ENCODE data around the gene MCM5. TPM values are rescaled to one million over a fixed set of nuclear protein-coding genes. Genes with fewer than 3 reads are reported as not detected.

The MCM5 gene
- total and polyA plus RNA-seq, 2 of the 13 experiments (the other 11 are each of a cell fraction or from before 2014, with no cell fraction given), result 40.2 to 93.5 TPM

DNA sequence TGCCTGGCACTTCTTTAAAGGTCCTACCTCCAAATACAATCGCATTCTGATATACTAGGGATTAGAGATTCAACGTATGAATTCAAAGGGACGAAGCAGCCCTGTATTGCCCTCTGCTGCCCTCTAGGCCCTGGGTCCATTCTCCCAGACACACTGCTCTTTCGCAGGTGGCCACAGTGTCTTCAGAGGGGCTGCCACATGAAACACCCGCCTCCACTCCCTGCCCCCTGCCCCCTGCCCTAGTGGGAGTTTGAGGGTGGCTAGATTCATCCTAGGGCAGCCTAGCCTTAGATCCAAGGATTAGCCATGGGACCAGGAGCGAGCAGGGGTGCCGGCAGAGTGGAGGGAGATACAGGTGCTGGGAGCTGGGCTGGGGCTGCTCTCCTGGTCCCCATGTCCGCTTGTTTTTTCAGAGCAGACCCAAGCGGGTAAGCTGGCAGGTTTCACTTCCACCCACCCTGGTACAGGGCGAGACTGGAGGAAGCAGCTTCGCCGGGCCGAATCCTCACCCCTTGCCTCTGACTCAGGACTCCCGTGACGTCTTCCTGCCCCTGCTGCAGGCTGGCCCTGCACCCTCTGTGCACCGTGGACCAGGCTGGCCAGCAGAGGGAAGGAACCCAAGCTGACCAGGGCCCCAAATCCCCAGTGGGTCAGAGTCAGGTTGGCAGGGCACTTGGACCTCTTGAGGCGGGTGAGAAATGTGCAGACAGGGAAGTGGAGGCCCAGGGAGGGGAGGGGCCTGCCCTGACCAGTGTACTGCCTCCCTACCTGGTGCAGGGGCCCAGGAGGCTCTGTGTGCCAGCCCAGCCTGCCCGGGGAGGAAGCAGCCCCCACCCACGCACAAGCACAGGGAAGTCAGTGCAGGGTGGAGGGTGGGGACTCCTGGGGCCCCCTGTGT lies 47.5 kb upstream of the MCM5 start (continued):
- TF ChIP-seq TBL1XR1 (IDR thresholded peaks at IDR 0.05; ENCODE audit: borderline replicate concordance, low read length, partially characterized antibody) (no peak), SKI (IDR thresholded peaks at IDR 0.05; ENCODE audit: partially characterized antibody) (peak; percentile 15), SRY (CRISPR knock-in tag; IDR thresholded peaks at IDR 0.05) (0 out of 2 replicates have a peak, but pooled peaks have one; percentile 50), ZNF333 (CRISPR knock-in tag; IDR thresholded peaks at IDR 0.05; ENCODE audit: borderline replicate concordance) (no peak), SP140L (CRISPR knock-in tag; IDR thresholded peaks at IDR 0.05; ENCODE audit: borderline replicate concordance) (no peak), ATAD3A (CRISPR knock-in tag; IDR thresholded peaks at IDR 0.05) (no peak), ARID2 (CRISPR knock-in tag; IDR thresholded peaks at IDR 0.05; ENCODE audit: borderline replicate concordance) (peak; percentile 81; the same call in 1 of the 2 replicates), ZNF839 (CRISPR knock-in tag; IDR thresholded peaks at IDR 0.05; ENCODE audit: borderline replicate concordance) (0 out of 2 replicates have a peak, but pooled peaks have one; percentile 33), HNRNPUL1 (IDR thresholded peaks at IDR 0.05; ENCODE audit: low read depth, low read length) (no peak), HINFP (CRISPR knock-in tag; IDR thresholded peaks at IDR 0.05; ENCODE audit: low read depth) (peak; percentile 24; the same call in 1 of the 2 replicates), ZBTB7B (CRISPR knock-in tag; IDR thresholded peaks at IDR 0.05) (0 out of 2 replicates have a peak, but pooled peaks have one; percentile 22), SRF (IDR thresholded peaks at IDR 0.05; ENCODE audit: low read depth, low read length) (no peak), ETS1 (CRISPR knock-in tag; IDR thresholded peaks at IDR 0.05) (no peak), POLR2A (IDR thresholded peaks at IDR 0.05; ENCODE audit: insufficient read depth in 1 of 2, low read depth in 2 of 2, low read length in 2 of 2) (0 out of 4 replicates have a peak, but pooled peaks of 1 of the 2 experiments have one; percentile 16), TEAD3 (CRISPR knock-in tag; optimal IDR thresholded peaks at IDR 0.05; ENCODE audit: borderline replicate concordance) (peak; percentile 8), RBFOX2 (IDR thresholded peaks at IDR 0.05; ENCODE audit: low read depth, low read length) (0 out of 2 replicates have a peak, but pooled peaks have one; percentile 29)
- TF ChIP-seq, protein P1, sequence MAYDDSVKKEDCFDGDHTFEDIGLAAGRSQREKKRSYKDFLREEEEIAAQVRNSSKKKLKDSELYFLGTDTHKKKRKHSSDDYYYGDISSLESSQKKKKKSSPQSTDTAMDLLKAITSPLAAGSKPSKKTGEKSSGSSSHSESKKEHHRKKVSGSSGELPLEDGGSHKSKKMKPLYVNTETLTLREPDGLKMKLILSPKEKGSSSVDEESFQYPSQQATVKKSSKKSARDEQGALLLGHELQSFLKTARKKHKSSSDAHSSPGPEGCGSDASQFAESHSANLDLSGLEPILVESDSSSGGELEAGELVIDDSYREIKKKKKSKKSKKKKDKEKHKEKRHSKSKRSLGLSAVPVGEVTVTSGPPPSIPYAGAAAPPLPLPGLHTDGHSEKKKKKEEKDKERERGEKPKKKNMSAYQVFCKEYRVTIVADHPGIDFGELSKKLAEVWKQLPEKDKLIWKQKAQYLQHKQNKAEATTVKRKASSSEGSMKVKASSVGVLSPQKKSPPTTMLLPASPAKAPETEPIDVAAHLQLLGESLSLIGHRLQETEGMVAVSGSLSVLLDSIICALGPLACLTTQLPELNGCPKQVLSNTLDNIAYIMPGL (CRISPR knock-in tag; IDR thresholded peaks at IDR 0.05; ENCODE audit: borderline replicate concordance in 1 of 2, low read depth in 1 of 2), result peak; percentile 54 to 59; a peak in 3 of 4 replicates
- TF ChIP-seq, protein P2, sequence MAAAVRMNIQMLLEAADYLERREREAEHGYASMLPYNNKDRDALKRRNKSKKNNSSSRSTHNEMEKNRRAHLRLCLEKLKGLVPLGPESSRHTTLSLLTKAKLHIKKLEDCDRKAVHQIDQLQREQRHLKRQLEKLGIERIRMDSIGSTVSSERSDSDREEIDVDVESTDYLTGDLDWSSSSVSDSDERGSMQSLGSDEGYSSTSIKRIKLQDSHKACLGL (CRISPR knock-in tag; IDR thresholded peaks at IDR 0.05), result no peak
- TF ChIP-seq, protein P3, sequence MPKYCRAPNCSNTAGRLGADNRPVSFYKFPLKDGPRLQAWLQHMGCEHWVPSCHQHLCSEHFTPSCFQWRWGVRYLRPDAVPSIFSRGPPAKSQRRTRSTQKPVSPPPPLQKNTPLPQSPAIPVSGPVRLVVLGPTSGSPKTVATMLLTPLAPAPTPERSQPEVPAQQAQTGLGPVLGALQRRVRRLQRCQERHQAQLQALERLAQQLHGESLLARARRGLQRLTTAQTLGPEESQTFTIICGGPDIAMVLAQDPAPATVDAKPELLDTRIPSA (CRISPR knock-in tag; IDR thresholded peaks at IDR 0.05; ENCODE audit: borderline replicate concordance), result no peak
- TF ChIP-seq, protein P4, sequence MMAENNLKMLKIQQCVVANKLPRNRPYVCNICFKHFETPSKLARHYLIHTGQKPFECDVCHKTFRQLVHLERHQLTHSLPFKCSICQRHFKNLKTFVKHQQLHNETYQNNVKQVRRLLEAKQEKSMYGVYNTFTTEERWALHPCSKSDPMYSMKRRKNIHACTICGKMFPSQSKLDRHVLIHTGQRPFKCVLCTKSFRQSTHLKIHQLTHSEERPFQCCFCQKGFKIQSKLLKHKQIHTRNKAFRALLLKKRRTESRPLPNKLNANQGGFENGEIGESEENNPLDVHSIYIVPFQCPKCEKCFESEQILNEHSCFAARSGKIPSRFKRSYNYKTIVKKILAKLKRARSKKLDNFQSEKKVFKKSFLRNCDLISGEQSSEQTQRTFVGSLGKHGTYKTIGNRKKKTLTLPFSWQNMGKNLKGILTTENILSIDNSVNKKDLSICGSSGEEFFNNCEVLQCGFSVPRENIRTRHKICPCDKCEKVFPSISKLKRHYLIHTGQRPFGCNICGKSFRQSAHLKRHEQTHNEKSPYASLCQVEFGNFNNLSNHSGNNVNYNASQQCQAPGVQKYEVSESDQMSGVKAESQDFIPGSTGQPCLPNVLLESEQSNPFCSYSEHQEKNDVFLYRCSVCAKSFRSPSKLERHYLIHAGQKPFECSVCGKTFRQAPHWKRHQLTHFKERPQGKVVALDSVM (CRISPR knock-in tag; IDR thresholded peaks at IDR 0.05), result peak; percentile 56; the same call in 1 of the 2 replicates

All from HepG2 (cell line).